Thymus (tissue), 11 donors: Measurements from ENCODE around the gene CLTCL1. TPM values are rescaled to one million over a fixed set of nuclear protein-coding genes. Genes with fewer than 3 reads are reported as not detected.

Experiments
- DNase-seq, 9 donors: peaks; one replicate each; pipeline ENCODE4 v3.0.0-alpha.2; 2013; ENCODE audit warnings: low spot score in 9 of 9, low read depth in 6 of 9, missing footprints in 1 of 9
- H3K27ac ChIP-seq, 2 donors: one replicate each; pipeline ENCODE4 v1.5.1; 2013; ENCODE audit warnings: control low read depth in 1 of 2, low read depth in 1 of 2, low read length in 1 of 2, mild to moderate bottlenecking in 1 of 2, moderate library complexity in 1 of 2
- H3K27me3 ChIP-seq, 2 donors: one replicate each; pipeline ENCODE4 v1.5.1; 2013; ENCODE audit warnings: low read length in 1 of 2; ENCODE audit not compliant: control insufficient read depth in 2 of 2, insufficient read depth in 1 of 2
- H3K36me3 ChIP-seq, 2 donors: one replicate each; pipeline ENCODE4 v1.5.1; 2013; ENCODE audit warnings: low read length in 1 of 2, mild to moderate bottlenecking in 1 of 2, moderate library complexity in 1 of 2; ENCODE audit not compliant: control insufficient read depth in 2 of 2, insufficient read depth in 2 of 2
- H3K4me1 ChIP-seq, 2 donors: one replicate each; pipeline ENCODE4 v1.5.1; 2013; ENCODE audit warnings: low read length in 2 of 2; ENCODE audit not compliant: control insufficient read depth in 2 of 2, insufficient read depth in 2 of 2
- H3K4me3 ChIP-seq, 2 donors: one replicate each; pipeline ENCODE4 v1.5.1; 2013; ENCODE audit warnings: low read length in 2 of 2, control low read depth in 1 of 2, mild to moderate bottlenecking in 1 of 2
- H3K9me3 ChIP-seq, 2 donors: one replicate each; pipeline ENCODE4 v1.5.1; 2013; ENCODE audit warnings: low read length in 1 of 2, mild to moderate bottlenecking in 1 of 2; ENCODE audit not compliant: control insufficient read depth in 2 of 2, insufficient read depth in 1 of 2
- WGBS: extraction: QIAGEN DNeasy Blood & Tissue Kit; methylation state at CpG from one replicate; pipeline ENCODE4 v1.1.7; 2013; 5-methylcytosine and 5-hydroxymethylcytosine counted together
- polyA plus RNA-seq: library from polyadenylated mRNA; stranded (reverse); fragments of 200-250 nt; gene quantifications from one replicate; pipeline ENCODE4 v1.2.3, GENCODE V29; 2013
- total RNA-seq: library from RNA; stranded (reverse); fragments of 120-200 nt; gene quantifications from one replicate; pipeline ENCODE4 v1.2.4, GENCODE V29; 2013
- donor health status: healthy.

CLTCL1 gene
- total and polyA plus RNA-seq, 2 donors, result 9.5 to 30.4 TPM

DNA sequence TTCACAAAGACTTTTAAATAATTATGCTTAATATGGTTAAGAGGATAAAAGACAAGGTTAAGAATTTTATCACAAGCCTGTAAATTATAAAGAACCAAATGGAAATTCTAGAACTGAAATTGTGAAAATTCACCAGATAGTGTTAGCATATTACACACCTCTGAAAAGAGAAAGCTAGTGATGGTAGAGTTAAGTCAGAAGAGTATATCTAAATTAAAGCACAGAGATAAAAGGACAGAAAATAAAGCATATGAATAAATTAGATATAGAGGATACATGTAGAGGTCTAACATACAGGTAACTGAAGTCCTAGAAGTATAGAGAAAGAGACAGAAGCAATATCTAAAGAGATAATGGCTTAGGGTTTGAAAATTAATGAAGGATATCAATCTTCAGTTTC is 4.2 kb upstream of the CLTCL1 start:
- Histone ChIP-seq H3K4me1 (peaks cover 9 to 13% of the 10 kb centered on the region in 2 donors), H3K9me3 (no peaks in the 10 kb centered on the region), H3K4me3 (no peak overlapping the region), H3K36me3 (no peaks in the 10 kb centered on the region), H3K27me3 (peaks cover 7 to 14% of the 10 kb centered on the region in 2 donors), H3K27ac (no peak overlapping the region)
- DNase-seq, result no peak

DNA sequence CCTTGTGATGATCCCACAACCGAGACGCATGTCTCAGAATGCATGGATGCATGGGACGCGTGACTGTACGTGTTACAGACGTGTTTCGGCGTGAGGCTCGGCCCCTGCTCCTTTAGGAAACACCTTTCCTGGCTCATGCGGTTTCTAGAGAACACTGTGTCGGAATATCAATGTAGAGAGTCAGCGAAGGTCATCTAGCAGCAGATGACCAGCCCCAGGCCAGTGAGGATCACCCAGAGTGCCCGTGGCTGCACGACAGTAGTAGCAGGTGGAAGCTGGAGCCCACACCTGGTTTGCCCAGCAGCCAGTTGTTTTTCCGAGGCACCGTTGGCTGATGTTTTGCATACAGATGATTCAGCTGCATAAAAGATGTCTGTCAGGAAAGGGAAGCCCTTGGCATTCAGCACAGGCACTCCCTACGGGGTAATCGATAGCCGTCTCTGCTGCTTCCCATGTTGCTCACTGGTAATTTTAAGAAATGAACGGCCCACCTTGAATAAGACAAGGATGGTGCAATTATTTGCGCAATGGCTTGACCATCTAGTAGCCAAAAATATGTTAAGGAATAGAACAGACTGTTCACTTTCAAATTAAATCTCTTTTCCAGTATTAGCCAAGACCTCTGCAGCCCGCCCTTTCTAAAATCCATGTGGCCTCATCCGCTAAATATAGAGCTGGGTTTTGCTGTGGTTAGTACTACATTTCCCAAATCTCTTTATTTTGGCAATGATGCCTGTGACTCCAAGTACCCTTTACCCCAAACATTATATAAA is 1.1 kb upstream of the CLTCL1 start:
- H3K4me3 ChIP-seq, result peak overlapping the region; percentile 69 to 71
- H3K27me3 ChIP-seq, result peaks cover 12 to 41% of the 10 kb centered on the region in 2 donors
- H3K36me3 ChIP-seq, result no peaks in the 10 kb centered on the region
- peaks cover 9 to 17% of the 10 kb centered on the region in 2 donors for H3K4me1 ChIP-seq
- no peaks in the 10 kb centered on the region for H3K9me3 ChIP-seq
- H3K27ac ChIP-seq, result no peak overlapping the region
- no peak for DNase-seq
- 82% methylated on average over 23 of the region's 23 CpGs for WGBS

DNA sequence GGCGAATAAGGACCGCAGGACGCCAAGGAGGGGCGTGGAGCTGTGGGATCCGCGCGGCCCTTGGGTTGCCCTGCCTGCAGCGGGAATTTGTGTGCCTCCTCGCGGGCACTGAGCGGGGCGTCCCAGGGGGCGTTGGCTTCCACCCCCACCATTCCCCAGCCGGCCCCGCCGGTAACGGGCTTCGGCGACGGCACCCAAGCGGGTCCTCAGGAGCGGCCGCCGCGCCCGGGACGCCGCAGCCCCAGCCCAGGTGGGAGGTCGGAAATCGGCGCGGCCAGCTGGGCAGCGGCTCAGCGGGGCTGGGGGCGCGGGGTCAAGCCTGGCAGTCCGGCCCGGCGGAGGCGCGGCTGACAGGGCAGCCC is 320 bp downstream of the CLTCL1 start:
- no peaks in the 10 kb centered on the region for H3K36me3 ChIP-seq
- no peak for DNase-seq
- H3K4me3 ChIP-seq, result peak overlapping the region; percentile 39 to 71
- no peaks in the 10 kb centered on the region for H3K9me3 ChIP-seq
- H3K27me3 ChIP-seq, result peaks cover 12 to 42% of the 10 kb centered on the region in 2 donors
- WGBS, result 1% methylated on average over 41 of the region's 41 CpGs
- peaks cover 9 to 25% of the 10 kb centered on the region in 2 donors for H3K4me1 ChIP-seq
- H3K27ac ChIP-seq, result peak overlapping the region in 1 of 2 donors; percentile 67

DNA sequence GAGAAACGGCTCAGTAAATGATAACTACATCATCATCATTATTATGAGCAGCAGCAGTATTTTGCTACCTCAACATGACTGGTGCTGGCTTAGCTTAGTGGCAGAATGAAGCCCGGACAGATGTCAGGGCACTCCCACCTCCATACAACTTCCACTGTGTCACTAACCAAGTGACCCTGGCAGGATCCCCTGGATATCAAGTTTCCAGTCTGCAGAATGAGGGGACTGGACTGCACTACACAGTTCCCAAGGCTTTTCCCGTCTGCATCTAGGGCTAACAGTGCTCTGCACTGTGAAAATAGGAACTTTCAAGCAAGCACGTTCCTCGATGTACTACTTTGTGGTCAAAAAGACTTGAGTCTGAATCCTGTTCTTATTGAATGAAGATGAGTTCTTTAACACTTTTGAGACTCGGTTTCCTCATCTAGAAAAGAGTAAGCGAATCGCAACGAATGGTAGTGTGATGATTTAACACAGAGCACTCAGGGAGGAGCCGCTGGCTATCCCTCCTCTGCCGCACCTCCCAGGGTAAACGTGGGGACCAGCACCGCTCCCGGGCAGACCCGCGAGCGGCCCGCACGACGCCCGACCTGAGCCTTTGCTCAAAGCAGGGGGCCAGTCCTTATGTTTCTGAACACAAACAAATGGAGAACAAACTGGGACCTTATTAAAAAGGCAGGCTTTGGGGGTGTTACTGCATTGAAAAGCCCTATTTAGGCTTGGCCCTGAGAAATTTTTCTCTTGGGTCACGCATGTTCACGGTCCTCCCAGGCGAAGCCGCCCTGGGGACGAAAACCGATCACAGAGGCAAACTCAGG is 910 bp downstream of the CLTCL1 start:
- 21% methylated on average over 27 of the region's 27 CpGs for WGBS
- DNase-seq, result peak in 1 of 9 donors; percentile 22

DNA sequence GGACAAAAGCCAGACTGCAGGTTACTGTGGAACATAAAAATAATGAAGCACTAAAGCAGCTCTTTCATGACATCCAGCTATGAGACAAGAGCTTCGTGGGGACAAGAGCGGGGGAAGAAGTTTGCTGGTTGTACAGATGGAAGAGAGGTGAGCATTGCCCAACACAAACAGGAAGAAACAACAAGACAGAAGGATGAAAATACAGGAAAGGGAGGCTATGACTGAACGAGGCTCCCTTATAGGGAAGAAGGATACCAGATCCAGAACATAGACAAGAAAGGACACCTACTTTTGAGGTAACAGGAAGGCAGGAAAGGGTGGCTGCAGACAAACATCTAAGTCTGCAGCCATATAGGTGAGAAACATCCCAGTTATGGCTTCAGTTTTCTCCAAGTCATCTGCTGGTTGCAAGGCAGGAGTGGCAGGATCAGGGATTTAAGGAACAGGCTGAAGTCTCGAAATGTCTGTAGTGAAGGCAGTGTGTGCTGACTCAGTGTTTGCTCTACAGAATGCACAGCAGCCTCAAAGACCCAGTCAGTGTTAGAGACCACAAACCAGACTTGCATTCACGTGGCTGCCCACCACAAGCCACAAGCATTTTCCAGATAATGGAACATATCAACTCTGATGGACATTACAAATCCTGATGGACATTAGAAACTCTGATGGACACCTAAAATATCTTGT is 1.9 kb downstream of the CLTCL1 start:
- peaks cover 12 to 42% of the 10 kb centered on the region in 2 donors for H3K27me3 ChIP-seq
- H3K4me3 ChIP-seq, result no peak overlapping the region
- 44% methylated on average over 5 of the region's 5 CpGs for WGBS
- no peaks in the 10 kb centered on the region for H3K36me3 ChIP-seq
- H3K4me1 ChIP-seq, result peaks cover 9 to 29% of the 10 kb centered on the region in 2 donors
- no peak for DNase-seq
- no peak overlapping the region for H3K27ac ChIP-seq
- H3K9me3 ChIP-seq, result no peaks in the 10 kb centered on the region

More for the DNA sequence above, 910 bp downstream of the CLTCL1 start:
- H3K27ac ChIP-seq, result no peak overlapping the region
- peaks cover 9 to 26% of the 10 kb centered on the region in 2 donors for H3K4me1 ChIP-seq
- no peaks in the 10 kb centered on the region for H3K9me3 ChIP-seq
- no peaks in the 10 kb centered on the region for H3K36me3 ChIP-seq
- peaks cover 12 to 42% of the 10 kb centered on the region in 2 donors for H3K27me3 ChIP-seq
- peak overlapping the region; percentile 39 to 71 for H3K4me3 ChIP-seq

DNA sequence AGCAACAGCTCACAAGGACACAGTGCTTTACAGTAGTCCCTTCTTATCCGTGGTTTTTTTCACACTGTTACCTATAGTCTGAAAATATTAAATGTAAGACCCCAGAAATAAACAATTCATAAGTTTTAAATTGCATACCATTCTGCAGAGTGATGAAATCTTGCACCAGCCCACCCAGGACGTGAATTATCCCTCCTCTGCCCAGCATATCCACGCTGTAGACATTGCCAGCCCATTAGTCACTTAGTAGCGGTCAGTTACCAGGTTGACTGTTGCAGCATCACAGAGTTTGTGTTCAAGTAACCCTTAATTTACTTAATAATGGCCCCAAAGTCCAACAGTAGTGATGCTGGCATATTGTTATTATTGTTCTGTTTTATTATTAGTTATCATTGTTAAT is 3.6 kb downstream of the CLTCL1 start:
- Histone ChIP-seq H3K4me1 (peaks cover 9 to 29% of the 10 kb centered on the region in 2 donors), H3K27me3 (peaks cover 12 to 42% of the 10 kb centered on the region in 2 donors), H3K27ac (peak overlapping the region in 1 of 2 donors; percentile 45), H3K9me3 (no peaks in the 10 kb centered on the region), H3K36me3 (no peaks in the 10 kb centered on the region), H3K4me3 (no peak overlapping the region)
- no peak for DNase-seq
- 88% methylated on average over 4 of the region's 4 CpGs for WGBS

DNA sequence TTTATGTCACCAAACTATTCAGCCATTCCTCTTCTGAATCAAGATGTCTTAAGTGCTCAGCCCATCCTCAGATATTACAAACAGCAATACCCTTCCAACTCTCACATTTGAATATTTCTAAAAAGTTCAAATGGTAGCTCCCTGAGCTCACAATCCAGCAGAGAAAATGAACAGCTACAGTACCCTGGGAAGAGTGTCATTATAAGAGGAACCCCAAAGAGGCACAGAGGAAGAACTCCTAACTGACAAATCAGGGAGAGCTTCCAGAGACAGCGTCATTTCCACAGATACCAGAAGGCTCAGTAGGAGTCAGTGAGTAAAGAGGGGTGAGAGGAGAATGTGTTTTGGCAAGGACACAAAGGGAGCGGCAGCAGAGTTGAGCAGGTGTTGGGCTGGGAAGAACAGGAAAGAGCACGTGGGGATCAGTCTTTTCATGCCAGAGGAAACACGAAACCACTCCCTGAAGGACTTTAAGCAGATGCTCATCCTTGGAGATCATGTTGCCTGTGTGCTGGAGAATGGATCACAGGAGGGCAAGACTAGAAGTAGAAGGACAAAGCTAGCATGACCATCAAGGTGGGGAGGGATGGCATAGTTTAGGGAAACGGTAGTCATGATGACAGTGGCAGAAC is 4.3 kb downstream of the CLTCL1 start:
- H3K27ac ChIP-seq, result peak overlapping the region; percentile 64 to 78
- peaks cover 5 to 24% of the 10 kb centered on the region in 2 donors for H3K4me1 ChIP-seq
- peaks cover 12 to 42% of the 10 kb centered on the region in 2 donors for H3K27me3 ChIP-seq
- DNase-seq, result peak in 1 of 9 donors; percentile 30
- H3K36me3 ChIP-seq, result no peaks in the 10 kb centered on the region
- 64% methylated on average over 5 of the region's 5 CpGs for WGBS
- H3K4me3 ChIP-seq, result no peak overlapping the region
- H3K9me3 ChIP-seq, result no peaks in the 10 kb centered on the region

DNA sequence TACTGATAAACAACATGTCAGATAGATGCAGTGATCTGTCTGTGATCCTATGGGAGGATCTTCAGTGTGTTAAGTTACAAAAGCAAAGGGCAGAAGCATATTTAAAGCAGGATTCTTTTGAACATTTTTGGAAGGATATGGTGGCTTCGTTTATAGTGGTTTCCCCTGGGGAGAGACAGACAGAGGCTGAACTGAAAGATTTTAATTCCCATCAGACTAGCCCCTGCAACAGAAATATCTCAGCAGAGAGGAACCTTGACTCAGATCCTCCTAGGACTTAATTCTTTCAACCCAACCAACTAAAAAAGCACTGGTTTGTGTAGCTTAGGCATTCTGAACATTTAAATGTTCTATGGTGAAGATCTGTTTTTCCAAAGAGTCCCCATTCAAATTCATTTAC is 5.7 kb downstream of the CLTCL1 start:
- H3K9me3 ChIP-seq, result no peaks in the 10 kb centered on the region
- no peaks in the 10 kb centered on the region for H3K36me3 ChIP-seq
- peaks cover under 1 to 16% of the 10 kb centered on the region in 2 donors for H3K4me1 ChIP-seq
- H3K27me3 ChIP-seq, result peaks cover 6 to 32% of the 10 kb centered on the region in 2 donors
- no peak overlapping the region for H3K4me3 ChIP-seq
- WGBS, result 51% methylated on average over 1 of the region's 1 CpG
- no peak for DNase-seq
- no peak overlapping the region for H3K27ac ChIP-seq
